ENCODE data around the gene OSTF1. TPM values are rescaled to one million over a fixed set of nuclear protein-coding genes. Genes with fewer than 3 reads are reported as not detected.

The OSTF1 gene
- total RNA-seq, 1 donor from 2014 or later: 77.8 TPM

- ATAC-seq (no peak), DNase-seq (no peak)
- no peak overlapping the region for H3K27ac ChIP-seq
- no peak for TF ChIP-seq CTCF (IDR thresholded peaks at IDR 0.05)
- no peaks in the 10 kb centered on the region for H3K27me3 ChIP-seq
- no peaks in the 10 kb centered on the region for H3K4me1 ChIP-seq
- peaks cover 51% of the 10 kb centered on the region for H3K36me3 ChIP-seq
- H3K9me3 ChIP-seq: no peaks in the 10 kb centered on the region
- no peak overlapping the region for H3K4me3 ChIP-seq
- intact Hi-C loops (cut with DNase I): no loop called here
Measured at GRCh38 chr9:75130621-75131230, 42.4 kb downstream of the OSTF1 start.

- no peak overlapping the region for H3K27ac ChIP-seq
- no peaks in the 10 kb centered on the region for H3K4me1 ChIP-seq
- TF ChIP-seq CTCF (IDR thresholded peaks at IDR 0.05): no peak
- DNase-seq: no peak
- H3K27me3 ChIP-seq: no peaks in the 10 kb centered on the region
- no peak for ATAC-seq
- H3K4me3 ChIP-seq: no peak overlapping the region
- peaks cover 60% of the 10 kb centered on the region for H3K36me3 ChIP-seq
- no peaks in the 10 kb centered on the region for H3K9me3 ChIP-seq
- intact Hi-C loops (cut with DNase I): no loop called here
Measured at GRCh38 chr9:75131700-75132099, 43.4 kb downstream of the OSTF1 start.

GRCh38 chr9:75132244-75132643, 43.9 kb downstream of the OSTF1 start:
- Histone ChIP-seq H3K9me3 (no peaks in the 10 kb centered on the region), H3K27me3 (no peaks in the 10 kb centered on the region), H3K36me3 (peaks cover 66% of the 10 kb centered on the region), H3K4me3 (no peak overlapping the region), H3K4me1 (no peaks in the 10 kb centered on the region), H3K27ac (no peak overlapping the region)
- no peak for DNase-seq
- no peak for ATAC-seq
- intact Hi-C loops (cut with DNase I): no loop called here
- no peak for TF ChIP-seq CTCF (IDR thresholded peaks at IDR 0.05)

- no peaks in the 10 kb centered on the region for H3K9me3 ChIP-seq
- H3K27me3 ChIP-seq: no peaks in the 10 kb centered on the region
- no peak for TF ChIP-seq CTCF (IDR thresholded peaks at IDR 0.05)
- H3K36me3 ChIP-seq: peaks cover 69% of the 10 kb centered on the region
- no peak overlapping the region for H3K27ac ChIP-seq
- H3K4me1 ChIP-seq: no peaks in the 10 kb centered on the region
- no peak for ATAC-seq
- no peak overlapping the region for H3K4me3 ChIP-seq
- DNase-seq: no peak
- intact Hi-C loops (cut with DNase I): no loop called here
Measured at GRCh38 chr9:75133396-75133795, 45.1 kb downstream of the OSTF1 start.

- H3K4me1 ChIP-seq: no peaks in the 10 kb centered on the region
- peaks cover 71% of the 10 kb centered on the region for H3K36me3 ChIP-seq
- no peak overlapping the region for H3K4me3 ChIP-seq
- no peak for DNase-seq
- no peak overlapping the region for H3K27ac ChIP-seq
- no peaks in the 10 kb centered on the region for H3K27me3 ChIP-seq
- no peak for TF ChIP-seq CTCF (IDR thresholded peaks at IDR 0.05)
- no peaks in the 10 kb centered on the region for H3K9me3 ChIP-seq
- intact Hi-C loops (cut with DNase I): no loop called here
- no peak for ATAC-seq
Measured at GRCh38 chr9:75134495-75134894, 46.2 kb downstream of the OSTF1 start.
